Measurements from ENCODE around the gene KBTBD12.
"Not testable (repeated sequence)": the region's sequence is repeated elsewhere in the genome, so short reads cannot be mapped to it uniquely, and the experiment has no call there.

KBTBD12 gene

GRCh38 chr3:127903611-127904375 is 11.2 kb upstream of the KBTBD12 start:
- DNase-seq = no peak

- no peak for DNase-seq
These were observed 9.5 kb upstream of the KBTBD12 start for GRCh38 chr3:127905556-127905955.

- DNase-seq = not testable (repeated sequence)
These were observed 8.4 kb upstream of the KBTBD12 start for GRCh38 chr3:127906653-127907052.

GRCh38 chr3:127908202-127908601 is 6.8 kb upstream of the KBTBD12 start:
- DNase-seq = no peak

GRCh38 chr3:127908951-127909350 is 6.1 kb upstream of the KBTBD12 start:
- no peak for DNase-seq

- no peak for DNase-seq
These were observed 5.4 kb upstream of the KBTBD12 start for GRCh38 chr3:127909646-127910045.

- DNase-seq = no peak
These were observed 3.6 kb upstream of the KBTBD12 start for GRCh38 chr3:127911421-127911931.

GRCh38 chr3:127913841-127914240 is 1.2 kb upstream of the KBTBD12 start:
- not testable (repeated sequence) for DNase-seq

GRCh38 chr3:127914584-127914983 is 448 bp upstream of the KBTBD12 start:
- DNase-seq = no peak

GRCh38 chr3:127915937-127916493 is 983 bp downstream of the KBTBD12 start:
- no peak for DNase-seq

GRCh38 chr3:127920738-127921137 is 5.7 kb downstream of the KBTBD12 start:
- DNase-seq = no peak

- no peak for DNase-seq
These were observed 8.6 kb downstream of the KBTBD12 start for GRCh38 chr3:127923611-127924010.

GRCh38 chr3:127925384-127925783 is 10.4 kb downstream of the KBTBD12 start:
- DNase-seq = no peak

GRCh38 chr3:127927829-127928604 is 13.0 kb downstream of the KBTBD12 start:
- DNase-seq = no peak

GRCh38 chr3:127929818-127930413 is 14.9 kb downstream of the KBTBD12 start:
- no peak for DNase-seq

- DNase-seq = no peak
These were observed 18.4 kb downstream of the KBTBD12 start for GRCh38 chr3:127933396-127933795.

GRCh38 chr3:127938800-127939199 is 23.8 kb downstream of the KBTBD12 start:
- DNase-seq = no peak

GRCh38 chr3:127940116-127940515 is 25.1 kb downstream of the KBTBD12 start:
- DNase-seq = no peak

- DNase-seq = no peak
These were observed 27.6 kb downstream of the KBTBD12 start for GRCh38 chr3:127942613-127943012.

GRCh38 chr3:127948211-127948610 is 33.2 kb downstream of the KBTBD12 start:
- DNase-seq = no peak

- no peak for DNase-seq
These were observed 34.5 kb downstream of the KBTBD12 start for GRCh38 chr3:127949446-127950055.

- DNase-seq = no peak
These were observed 36.2 kb downstream of the KBTBD12 start for GRCh38 chr3:127951276-127951675.
